Breast epithelium (tissue), 3 donors: Measurements from ENCODE around the gene PNMA5.

Experiments used
- CTCF ChIP-seq, 3 donors: fragments of 450-650 bp; IDR thresholded peaks; one replicate each; pipeline ENCODE4 v1.5.1; 2016 to 2017; ENCODE audit warnings: antibody characterized with exemption in 3 of 3, mild to moderate bottlenecking in 3 of 3, moderate library complexity in 3 of 3
- POLR2A ChIP-seq: fragments of 450-650 bp; IDR thresholded peaks from one replicate; pipeline ENCODE4 v1.6.1; 2016; ENCODE audit warnings: antibody characterized with exemption, mild to moderate bottlenecking, moderate library complexity

DNA sequence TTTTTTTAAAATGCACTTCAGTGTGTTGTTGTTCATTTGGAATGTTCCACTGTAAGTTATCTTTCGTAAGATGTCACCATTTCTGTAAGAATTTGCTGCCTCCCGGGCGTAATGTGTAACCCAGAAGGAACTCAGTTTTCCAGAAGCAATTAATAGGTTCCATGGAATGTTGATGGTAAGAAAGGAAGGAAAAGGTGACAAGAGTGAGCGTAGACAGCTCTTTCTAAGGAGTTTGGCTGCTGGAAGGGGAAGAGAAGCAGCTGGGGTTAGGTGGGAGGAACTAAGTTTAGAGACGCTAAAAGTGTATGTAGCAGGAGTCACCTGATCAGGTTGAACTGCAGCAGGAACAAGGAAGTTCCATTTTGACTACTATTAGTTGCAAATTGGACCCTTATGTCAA, 35.9 kb downstream of the PNMA5 start:
- TF ChIP-seq CTCF (IDR thresholded peaks at IDR 0.05) (no peak), POLR2A (no peak)
